NCI-H1436 (cell line): ENCODE data around the gene ADK.
A peak's percentile ranks its signal among the peaks of the same experiment; 100 is the strongest.
"Not testable (repeated sequence)": the region's sequence is repeated elsewhere in the genome, so short reads cannot be mapped to it uniquely, and the experiment has no call there.

Source experiments
- DNase-seq: peaks from one replicate; lab custom pipeline; 2025; lab: John Stamatoyannopoulos, UW

ADK gene

GRCh38 chr10:74145133-74145532, 5.9 kb upstream of the ADK start:
- DNase-seq = no peak

DNA sequence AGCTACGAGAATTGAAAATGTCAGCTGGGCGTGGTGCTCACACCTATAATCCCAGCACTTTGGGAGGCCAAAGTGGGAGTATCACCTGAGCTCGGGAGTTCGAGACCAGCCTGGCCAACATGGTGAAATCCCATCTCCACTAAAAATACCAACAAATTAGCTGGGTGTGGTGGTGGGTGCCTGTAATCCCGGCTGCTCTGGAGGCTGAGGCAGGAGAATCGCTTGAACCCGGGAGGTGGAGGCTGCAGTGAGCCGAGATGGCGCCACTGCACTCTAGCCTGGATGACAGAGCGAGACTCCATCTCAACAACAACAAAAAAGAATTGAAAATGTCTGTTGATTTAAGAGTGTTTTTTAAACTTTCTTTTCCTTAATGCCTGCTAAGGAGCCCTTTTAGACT, 4.0 kb upstream of the ADK start:
- not testable (repeated sequence) for DNase-seq

- peak; percentile 94 for DNase-seq
Measured at GRCh38 chr10:74150204-74150989, 624 bp upstream of the ADK start, which contains the start of gene AP3M1. Gene AP3M1 (minus strand): TSS chr10:74150828. CDS start chr10:74138379, 12,449 bp downstream.

DNA sequence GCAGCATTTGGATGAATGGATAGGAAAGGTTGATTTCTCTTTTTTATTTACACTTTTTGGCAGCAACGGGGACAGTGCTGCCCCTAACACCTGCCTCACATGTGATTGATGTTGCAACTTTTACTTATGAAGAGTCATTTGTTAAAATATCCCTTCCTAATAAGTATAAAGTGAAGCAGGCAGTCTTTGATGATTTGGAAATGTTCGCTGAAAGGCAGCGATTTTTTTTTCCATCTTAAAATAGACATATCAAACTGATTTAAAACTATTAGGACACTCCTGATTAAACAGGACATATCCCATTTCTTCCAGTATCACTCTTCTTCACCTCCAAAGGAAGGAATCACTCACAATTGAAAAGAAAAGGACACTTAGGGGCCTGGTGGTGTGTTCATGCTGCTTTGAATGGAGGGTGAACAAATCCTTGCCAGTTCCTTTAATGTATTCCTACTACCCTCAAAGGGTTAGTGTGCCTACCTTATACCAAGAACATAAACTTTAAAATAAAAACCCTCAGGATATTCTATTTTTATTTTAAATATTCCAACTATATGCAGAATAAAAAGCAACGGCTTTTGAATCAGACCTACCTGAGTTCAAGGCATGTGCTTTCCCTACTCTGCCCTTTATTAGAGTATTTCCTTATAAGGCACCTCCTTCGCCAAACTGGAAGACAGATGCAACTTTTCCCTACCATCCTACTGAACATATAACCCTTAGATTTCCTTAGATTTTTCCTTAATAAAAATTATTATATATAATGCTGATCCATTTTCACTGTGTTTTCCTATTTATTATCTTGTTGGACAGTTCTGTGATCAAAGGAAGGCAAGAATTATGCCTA, 1.1 kb downstream of the ADK start:
- DNase-seq = no peak

DNA sequence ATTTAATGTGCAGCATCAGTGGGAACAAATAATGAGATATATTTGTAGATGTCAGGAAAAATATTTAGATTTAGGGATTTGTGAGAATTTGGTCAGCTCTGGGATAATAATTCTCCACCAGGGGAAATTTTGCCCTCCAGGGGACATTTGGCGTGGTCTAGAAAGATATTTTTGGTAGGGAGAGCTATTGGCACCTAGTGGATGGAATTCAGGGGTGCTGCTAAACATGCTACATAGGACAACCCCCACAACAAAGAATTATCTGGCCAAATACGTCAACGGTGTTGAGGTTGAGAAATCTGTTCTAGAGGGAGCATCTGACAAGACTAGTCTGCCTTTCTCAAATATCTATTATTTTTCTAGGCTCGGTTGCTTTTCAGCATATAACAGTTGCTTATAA, 2.1 kb downstream of the ADK start:
- no peak for DNase-seq

DNA sequence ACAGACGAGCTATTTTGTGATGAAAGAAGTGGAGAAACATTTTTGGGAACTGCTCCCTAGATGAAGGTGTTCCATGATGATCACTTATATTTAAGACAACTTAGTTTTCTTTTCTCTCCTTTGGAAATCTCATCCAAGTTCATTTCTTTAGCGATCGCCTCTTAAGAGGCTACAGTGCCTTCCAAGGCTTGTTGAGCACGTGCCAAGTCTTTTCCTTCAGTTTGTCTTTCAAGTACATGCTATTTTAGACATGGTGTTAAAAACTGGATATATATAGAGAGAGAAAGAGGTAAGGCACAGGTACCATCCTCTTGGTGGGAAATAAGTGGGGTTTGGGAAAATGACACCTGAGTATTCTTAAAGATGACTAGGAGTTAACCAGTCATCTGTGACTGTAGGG, 2.7 kb downstream of the ADK start:
- DNase-seq = no peak

DNA sequence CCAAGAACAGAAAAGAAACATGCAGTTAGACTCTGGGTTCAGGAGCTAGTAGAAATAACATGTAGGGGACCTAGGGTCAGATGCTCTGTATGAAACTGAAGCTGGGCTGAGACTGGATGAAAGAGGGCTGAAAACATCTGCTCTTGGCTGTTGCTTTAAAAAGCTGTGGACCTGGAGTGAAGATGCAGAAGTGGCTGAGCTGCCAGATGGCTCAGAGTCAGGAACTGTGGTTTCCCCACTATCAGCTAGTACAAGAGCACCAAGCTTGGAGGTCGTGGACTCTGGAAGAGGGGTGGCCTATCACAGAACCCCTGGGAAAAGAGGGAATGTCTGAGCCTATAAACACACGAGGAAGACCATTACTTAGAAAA, 5.9 kb downstream of the ADK start:
- no peak for DNase-seq

DNA sequence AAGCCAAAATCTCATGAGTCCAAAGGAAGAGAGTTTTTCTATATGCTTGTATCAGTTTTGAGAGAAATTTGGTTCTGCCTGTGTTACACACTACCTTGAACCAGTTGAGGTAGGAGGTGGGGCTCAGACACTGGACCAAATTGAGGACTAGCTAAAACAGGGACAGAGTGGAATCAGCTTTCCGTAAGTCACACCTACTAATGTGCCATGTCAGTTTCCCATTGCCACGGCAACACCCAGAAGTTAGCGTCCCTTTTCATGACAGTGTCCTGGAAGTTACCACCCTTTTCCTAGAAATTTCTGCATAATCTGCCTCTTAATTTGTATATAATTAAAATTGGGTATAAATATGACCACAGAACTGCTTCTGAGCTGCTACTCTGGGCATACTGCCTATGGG, 9.0 kb downstream of the ADK start:
- no peak for DNase-seq

- no peak for DNase-seq
Measured at GRCh38 chr10:74163319-74164068, 12.5 kb downstream of the ADK start.

- no peak for DNase-seq
Measured at GRCh38 chr10:74164716-74165529, 13.9 kb downstream of the ADK start.

DNA sequence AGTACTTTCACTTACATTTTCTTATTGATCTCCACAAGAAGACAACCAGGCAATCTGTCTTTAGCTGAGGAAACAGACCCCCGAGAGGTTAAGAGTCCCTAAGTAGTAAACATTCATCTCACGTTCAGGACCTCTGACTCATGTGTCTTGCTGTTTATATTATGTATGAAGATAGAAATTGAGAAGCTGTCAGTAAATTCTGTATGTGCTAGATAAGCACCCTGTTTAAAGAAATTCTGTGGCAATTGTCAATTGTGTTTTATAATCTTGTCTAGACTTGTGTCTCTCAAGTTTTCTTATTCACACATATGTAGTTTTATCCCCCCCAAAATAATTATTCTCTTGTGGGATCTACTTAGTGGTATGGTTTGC, 14.5 kb downstream of the ADK start:
- no peak for DNase-seq

GRCh38 chr10:74167443-74167842, 16.4 kb downstream of the ADK start:
- no peak for DNase-seq

- DNase-seq = no peak
Measured at GRCh38 chr10:74171625-74172024, 20.6 kb downstream of the ADK start.

GRCh38 chr10:74174521-74174920, 23.5 kb downstream of the ADK start:
- no peak for DNase-seq

DNA sequence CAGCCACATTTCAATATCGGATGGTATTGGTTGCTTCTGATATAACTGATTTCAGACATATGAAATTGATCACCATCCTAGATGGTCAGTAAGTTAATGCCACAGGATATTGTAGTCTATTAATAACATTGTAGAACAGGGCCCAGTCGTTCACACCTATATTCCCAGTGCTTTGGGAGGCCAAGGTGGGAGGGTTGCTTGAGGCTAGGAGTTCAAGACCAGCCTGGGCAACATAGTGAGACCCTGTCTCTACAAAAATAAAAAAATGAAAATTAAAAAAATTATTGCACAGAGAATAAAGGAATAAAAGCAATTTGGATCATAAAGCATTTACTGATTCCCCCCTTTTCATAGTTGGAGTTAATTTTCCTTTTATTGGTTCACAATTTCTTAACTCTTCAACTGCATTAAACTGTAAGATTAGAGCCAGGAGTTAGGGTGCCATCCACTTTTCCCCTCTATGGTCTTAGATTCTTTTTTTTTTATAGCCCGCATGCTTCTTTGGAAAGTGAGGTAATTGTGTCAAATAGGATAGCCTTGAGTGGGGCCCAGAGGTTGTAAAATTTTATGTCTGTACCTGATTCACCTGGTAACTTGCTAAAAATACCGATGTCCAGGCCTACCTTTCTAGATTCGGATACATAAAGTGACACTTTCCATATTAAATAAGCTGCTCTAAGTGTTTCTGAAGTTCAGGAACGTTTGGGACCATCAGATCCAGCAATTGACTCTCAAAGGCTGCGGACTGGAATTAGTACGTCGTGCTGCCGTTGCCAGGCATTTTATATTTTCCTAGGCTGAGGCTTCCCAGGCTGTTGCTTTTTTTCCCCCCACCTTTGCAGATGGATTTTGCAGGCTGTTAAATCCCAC, 24.7 kb downstream of the ADK start:
- no peak for DNase-seq

- DNase-seq = peak; percentile 93
Measured at GRCh38 chr10:74176380-74177139, 25.5 kb downstream of the ADK start.

GRCh38 chr10:74177140-74177677, 26.2 kb downstream of the ADK start:
- DNase-seq = no peak

- DNase-seq = no peak
Measured at GRCh38 chr10:74178042-74178791, 27.2 kb downstream of the ADK start.

DNA sequence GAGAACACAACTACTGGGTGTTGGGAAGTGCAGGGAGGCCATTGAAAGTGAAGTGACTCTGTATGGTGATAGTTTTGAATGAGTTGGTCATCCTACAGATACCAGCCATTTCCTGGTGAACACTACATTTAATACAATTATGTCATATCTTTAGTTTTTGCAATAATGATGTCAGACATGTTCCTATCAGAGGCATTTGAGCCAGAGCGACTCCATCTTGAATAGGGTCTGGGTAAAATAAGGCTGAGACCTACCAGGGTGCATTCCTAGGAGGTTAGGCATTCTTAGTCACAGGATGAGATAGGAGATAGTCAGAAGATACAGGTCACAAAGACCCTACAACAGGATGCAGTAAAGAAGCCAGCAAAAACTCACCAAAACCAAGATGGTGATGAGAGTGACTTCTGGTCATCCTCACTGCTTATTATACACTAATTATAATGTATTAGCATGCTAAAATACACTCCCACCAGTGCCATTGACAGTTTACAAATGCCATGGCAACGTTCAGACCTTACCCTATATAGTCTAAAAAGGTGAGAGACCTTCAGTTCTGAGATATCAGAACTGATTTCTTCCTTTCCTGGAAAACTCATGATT, 28.2 kb downstream of the ADK start:
- no peak for DNase-seq
